NCI-H2107 treated with DMSO at 0.1 percent for 48 hours (cell line): Measurements from ENCODE around the gene MAP2K5.
A peak's percentile ranks its signal among the peaks of the same experiment; 100 is the strongest.
"Not testable (repeated sequence)": the region's sequence is repeated elsewhere in the genome, so short reads cannot be mapped to it uniquely, and the experiment has no call there.

Experiments used
- DNase-seq: peaks from one replicate; lab custom pipeline; 2025; ENCODE audit not compliant: unreplicated experiment; lab: John Stamatoyannopoulos, UW

The MAP2K5 gene

DNA sequence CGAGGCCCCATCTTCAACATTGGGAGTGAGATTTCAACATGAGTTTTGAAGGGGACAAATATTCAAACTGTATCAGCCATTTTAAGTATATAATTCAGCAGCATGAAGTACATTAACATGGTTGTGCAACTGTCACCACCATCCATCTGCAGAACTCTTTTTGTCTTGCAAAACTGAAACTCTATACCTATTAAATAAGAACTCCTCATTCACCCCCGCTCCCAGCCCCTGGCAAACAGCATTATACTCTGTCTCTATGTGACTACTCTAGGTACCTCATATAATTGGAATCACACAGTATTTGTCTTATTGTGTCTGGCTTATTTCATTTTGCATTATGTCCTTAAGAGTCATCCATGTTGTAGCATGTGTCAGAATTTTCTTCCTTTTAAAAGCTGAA, 110.1 kb downstream of the MAP2K5 start:
- DNase-seq = peak; percentile 61

DNA sequence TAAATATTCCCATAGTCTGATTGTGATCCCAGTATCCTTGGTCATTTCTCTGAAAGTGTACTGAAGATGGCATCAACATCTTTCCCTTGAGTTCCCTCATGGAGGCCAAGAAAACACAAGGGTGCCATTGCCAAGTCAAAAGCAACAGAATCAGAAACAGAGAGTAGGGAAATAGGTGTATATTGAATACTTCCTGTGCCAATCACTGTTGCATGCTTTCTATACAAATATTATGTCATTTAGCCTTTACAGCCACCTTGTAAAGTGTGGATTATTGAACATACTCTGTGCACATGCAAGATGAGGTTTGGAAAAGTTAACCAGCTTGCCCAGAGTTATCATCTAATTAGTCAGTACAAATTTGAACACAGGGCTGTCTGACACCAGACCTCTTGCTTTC, 117.9 kb downstream of the MAP2K5 start:
- no peak for DNase-seq

DNA sequence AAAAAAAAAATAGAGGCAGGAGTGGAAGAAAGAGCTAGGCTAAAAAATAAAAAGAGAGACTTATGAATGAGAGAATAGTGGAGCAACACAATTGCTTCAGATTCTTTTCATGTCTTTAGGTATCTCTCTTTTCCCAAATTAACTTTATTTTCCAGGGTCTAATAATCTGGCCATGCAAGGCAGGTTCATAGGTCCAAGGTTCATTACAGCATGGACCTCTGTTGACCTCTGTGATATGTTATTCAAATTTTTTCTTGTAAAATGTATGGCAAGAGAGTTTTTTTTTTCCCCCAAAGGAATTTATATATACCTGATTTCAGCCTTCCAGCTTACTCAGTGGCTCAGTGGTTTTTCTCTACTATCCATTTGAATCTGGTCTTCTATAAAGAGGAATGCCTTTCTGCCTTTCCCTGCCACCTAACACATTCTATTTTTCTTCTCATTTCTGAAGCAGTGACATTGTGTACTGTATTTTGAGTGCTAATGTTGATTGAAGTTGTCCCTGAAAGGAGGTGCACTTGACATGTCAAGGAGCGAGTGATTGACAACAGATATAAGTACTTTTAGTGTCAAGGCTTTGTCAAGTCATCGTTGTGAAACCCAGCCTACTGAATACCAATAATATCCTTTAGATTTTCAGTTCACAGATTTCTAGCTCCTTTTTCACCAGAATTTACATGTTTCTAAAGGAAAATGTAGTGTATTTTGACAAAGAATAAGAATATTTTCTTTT, 118.5 kb downstream of the MAP2K5 start:
- DNase-seq = no peak

DNA sequence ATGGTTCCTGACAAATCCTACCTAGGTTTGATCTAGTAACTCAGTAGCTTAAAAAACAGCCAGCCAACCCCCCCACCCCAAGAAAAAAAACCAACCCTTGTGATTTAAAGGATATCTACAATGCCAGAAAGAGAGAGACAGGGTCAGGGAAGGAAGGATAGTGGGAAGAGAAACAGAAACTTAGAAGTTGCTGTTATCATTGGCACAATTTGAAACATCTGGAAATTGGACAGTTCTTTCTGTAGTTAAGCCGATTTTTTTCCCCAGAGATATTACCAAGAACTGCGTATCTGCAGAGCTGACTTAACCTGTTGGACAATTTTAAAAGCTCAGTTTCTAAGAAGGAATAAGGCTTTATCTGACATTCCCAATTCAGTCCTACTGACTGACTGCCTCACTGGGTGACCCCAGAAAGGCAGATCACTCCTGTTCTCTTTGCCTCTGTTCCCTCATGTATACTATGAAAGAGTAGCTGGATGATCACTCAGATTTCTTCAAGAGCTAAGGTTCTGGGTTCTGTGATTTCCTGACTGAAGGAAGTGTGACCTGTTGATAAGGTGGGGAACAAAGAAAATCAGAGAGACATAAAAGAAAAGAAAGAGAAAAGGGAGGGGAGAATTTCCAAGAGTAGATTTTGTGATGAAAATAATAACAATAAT, 128.3 kb downstream of the MAP2K5 start:
- DNase-seq = no peak

DNA sequence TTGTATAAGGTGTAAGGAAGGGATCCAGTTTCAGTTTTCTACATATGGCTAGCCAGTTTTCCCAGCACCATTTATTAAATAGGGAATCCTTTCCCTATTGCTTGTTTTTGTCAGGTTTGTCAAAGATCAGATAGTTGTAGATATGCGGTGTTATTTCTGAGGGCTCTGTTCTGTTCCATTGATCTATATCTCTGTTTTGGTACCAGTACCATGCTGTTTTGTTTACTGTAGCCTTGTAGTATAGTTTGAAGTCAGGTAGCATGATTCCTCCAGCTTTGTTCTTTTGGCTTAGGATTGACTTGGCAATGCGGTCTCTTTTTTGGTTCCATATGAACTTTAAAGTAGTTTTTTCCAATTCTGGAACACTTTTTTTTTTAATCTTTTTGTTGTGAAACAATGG, 130.3 kb downstream of the MAP2K5 start:
- not testable (repeated sequence) for DNase-seq

DNA sequence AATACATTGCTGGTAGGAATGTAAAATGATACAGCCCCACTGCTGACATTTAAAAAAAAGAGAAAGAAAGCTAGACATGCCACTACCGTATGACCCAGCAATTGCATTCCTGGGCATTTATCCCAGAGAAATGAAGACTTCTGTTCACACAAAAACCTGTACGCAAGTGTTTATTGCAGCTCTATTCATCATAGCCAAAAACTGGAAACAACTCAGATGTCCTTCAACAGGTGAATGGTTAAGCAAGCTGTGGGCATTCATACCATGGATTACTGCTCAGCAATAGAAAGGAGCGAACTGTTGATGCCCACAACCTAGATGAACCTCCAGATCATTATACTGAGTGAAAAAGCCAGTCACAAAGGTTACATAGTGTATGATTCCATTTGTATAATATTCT, 132.5 kb downstream of the MAP2K5 start:
- DNase-seq = no peak

DNA sequence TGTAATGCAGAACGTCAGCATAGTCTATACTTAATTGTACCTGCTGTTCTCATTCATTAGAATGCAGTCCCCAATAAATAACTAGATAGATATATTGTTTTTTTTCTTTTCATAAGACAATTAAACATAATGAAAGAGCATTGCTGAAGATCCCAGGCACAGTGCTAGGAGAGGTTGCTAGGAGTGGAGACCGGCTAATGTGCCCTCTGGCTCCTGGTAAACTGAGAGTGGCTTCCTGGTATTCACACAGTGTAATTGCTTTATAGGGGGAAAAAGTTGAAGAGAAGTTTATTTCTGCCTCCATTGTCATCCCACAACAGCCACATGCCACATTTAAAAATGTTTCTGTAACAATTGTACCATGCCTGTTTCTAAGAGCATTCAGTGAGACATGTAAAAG, 135.6 kb downstream of the MAP2K5 start:
- no peak for DNase-seq

DNA sequence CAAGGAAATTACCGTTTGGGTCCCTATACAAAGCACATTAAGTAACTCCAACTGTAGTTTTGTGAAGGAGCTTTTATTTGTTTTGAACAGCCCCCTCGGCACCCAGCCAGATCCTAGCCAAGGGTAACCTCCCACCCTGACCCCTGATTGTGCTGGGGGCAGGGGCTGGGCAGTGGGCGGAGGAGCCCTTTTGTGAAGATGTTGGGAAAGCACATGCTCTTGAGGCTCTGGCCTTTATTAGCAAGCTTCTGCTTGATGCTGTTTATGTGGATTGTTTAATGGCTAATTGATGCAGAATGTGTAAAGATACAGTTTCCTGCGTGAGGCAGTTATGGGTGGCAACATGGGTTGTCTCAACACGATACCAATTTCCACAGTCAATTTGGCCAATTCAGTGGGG, 136.5 kb downstream of the MAP2K5 start:
- no peak for DNase-seq

DNA sequence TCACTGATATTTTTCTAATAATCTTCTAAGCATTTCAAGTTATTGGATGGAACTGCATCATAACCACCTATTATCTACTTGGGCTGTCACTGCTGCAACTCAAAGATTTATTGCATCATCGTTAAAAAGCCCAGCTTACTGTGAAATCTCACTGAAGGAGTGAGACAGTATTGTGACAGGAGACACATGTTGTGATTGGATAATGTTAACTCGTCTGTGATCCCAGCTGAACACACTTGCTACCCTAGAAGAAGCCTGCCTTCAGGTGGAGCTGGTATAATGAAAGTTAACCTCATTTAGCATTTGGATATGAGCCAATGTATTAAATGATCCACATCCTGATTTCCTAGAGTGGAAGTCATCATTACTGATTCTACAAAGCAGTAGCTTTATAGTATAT, 138.1 kb downstream of the MAP2K5 start:
- DNase-seq = no peak

DNA sequence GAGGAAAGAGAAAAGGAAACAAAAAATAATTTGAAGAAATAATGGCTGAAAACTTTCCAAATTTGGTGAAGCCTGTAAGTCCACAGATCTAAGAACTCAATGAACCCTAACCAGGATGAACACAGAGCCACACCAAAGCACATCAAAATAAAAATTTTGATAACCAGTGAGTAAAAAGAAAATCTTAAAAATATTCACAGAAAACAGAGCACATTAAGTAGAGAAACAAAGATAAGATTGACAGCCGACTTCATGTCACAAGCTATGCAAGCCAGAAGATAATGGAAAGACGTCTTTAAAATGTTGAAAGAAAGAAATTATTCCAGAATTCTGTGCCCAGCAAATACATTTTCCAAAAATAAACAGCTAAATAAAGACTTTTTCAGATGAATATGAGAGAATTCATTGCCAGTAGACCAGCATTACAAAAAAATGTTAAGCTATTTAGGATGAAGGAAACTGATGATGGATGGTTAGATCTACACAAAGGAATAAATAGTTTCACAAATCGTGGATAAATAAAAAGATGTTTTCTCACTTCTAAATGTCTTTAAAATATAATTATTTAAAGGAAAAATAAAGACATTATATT, 142.6 kb downstream of the MAP2K5 start:
- DNase-seq = peak; percentile 21

DNA sequence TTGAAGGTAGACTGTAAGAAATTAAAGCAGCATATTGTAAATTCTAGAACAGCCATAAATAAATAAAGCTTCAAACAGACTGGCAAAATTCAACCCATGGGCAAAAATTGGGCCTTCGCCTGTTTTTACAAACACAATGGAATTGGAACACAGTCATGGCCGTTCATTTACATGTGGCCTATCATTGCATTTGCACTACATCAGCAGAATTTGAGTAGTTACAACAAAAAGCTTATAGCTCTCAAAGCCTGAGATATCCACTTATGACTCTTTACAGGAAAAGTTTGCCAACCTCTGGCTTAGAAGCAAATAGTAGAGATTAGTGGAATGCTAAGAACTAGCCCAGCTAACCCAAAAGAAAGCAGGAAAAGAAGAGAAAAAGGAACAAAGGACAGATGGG, 143.2 kb downstream of the MAP2K5 start:
- no peak for DNase-seq

DNA sequence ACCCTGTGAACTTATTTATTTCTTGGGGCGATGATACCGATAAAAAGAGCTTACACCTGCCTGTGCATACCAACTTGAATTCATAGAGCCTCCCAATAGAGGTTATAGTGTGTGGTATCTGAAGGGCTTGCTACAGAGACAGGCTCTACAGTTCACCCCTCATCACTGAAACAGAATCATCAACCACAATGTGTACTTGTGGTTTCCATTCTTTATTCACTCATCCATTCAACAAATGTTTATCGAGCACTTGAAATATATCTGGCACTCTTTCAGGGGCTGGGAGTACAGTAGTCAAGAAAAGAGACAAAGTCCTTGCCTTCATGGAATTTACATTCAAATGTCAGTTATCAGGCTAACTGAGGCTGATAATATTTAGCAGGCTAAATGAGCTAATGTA, 148.4 kb downstream of the MAP2K5 start:
- DNase-seq = peak; percentile 81

DNA sequence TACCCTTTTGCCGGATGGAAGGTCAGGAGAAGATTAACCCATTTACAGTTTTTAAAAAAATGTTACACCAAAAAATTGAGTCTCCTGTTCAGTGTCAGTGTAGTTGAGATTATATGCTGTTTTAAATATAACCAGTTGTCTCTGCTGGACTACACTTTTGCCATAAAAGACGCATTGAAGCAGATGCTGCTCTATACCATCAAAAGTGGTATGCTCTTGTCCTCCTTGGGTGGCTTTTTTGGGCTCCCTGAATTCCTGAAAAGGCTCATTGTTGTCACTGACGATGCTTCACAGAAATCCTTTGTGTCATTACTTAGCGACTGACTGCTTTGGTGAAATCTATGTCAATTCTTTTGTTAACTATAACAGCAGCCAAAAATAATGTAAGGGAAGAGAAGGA, 148.9 kb downstream of the MAP2K5 start:
- DNase-seq = no peak

DNA sequence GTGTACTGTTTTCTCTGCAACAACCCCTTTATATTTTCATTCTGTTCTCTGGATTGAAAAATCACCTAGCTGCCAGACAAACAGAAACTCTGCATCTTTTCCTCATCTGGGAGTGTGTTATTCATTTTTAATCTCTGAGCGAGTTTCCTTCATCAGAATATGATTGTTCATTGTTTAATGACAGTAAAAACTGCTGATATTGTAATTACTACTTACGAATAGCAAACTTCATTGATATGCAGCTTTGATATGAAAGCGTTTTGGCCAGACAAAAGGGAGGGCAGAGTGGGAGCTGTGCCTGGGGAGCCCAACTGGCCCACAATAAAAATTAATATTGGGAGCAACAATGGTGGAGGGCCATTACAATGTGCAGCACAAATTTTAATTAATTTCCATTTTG, 150.1 kb downstream of the MAP2K5 start:
- no peak for DNase-seq

DNA sequence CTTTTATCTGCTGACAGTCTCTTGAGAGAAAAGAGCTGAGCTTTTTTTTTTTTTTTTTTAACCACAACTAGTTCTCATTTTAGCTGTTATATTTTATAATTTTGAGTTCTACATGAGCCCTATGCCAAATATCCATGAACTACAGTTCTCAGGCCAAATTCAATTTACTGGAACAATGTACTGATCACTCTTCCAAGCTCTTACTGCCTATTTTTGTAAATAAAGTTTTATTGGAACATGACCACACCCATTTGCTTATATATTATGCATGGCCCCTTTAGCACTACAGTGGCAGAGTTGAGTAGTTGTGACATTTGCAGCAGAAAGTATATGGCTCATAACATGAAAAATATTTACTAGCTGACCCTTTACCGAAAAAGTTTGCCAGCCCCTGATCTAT, 153.6 kb downstream of the MAP2K5 start:
- no peak for DNase-seq

DNA sequence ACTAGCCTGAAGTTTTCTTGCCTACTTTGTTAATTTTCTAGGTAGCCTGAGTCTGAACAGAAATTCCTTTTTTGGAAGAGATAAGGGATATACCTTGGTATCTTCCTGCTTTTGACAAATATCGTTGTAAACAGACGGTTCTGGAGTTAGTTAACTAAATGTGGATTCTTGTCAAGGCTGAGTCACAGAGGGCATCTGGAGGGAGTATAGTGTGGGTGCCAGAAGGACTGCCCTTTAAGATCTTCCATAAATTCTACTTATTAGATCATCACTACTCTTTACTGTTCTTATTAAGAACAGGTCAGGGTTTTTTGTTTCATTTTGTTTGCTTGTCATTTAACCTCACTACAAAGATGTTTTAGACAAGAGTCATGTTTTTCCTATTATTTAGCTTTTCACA, 157.5 kb downstream of the MAP2K5 start:
- DNase-seq = no peak

DNA sequence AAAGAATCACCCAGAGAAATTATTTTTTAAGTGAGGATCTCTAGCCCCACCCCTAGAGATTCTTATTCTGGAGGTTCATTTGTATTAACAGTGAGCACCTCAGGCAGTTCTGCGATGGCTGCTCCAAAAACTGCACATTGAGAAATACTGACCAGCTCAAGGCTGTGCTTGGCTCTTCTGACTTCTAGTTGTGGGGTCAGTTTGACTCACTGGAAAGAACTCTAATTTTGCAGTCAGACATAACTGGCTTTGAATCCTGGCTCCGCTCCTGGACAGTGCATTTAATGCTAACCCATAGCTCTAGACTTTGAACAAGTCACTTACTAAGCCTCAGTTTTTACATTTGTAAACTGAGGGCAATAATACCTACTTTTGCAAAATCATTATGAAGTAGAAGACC, 159.2 kb downstream of the MAP2K5 start:
- DNase-seq = no peak

DNA sequence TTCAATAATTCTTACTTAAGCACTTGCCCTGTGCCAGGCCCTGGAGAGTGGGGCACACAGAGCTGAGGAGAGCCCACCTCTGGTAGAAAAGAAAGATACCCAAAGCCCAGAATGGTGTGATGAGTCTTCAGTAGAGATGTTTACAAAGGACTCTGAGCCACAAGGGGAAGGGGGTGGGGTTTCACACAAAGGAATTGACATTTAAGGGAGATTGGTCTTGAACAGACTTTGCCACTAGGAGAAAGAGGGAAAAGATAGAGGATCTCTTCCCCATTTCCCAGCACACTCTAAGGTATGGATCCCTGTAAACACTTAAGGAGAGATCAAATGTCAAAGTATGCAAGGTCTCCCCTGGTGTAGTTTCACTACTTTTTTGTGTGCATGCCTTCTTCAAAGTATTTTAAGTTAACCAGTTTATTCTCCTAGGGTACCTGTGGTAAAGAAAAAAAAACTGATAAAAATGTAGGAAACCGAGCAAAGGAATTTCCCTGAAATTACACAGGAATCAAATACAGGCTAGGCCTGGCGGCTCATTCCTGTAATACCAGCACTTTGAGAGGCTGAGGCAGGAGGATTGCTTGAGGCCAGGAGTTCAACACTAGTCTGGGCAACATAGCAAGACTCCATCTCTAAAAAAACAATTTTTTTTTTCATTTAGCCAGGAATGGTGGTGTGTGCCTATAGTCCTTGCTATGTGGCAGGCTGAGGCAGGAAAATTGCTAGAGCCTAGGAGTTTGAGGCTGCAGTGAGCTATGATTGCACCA, 165.2 kb downstream of the MAP2K5 start:
- no peak for DNase-seq

DNA sequence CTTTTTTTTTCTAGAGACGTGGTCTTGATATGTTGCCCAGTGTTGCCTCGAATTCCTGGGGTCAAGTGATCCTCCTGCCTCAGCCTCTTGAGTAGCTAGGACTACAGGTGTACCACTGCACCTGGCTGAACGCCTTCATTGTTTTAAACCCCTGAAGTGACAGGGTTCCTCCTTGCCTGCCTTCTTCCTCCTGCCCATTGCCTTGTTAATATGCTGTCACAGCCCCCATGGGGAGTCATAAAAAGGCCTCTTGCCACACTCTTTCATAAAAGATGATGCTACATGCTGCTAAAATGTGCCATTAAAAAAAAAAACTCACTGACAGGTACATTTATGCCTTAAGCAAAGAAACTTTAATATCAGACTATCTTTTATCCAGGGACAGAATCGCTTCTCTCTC, 166.0 kb downstream of the MAP2K5 start:
- DNase-seq = no peak

DNA sequence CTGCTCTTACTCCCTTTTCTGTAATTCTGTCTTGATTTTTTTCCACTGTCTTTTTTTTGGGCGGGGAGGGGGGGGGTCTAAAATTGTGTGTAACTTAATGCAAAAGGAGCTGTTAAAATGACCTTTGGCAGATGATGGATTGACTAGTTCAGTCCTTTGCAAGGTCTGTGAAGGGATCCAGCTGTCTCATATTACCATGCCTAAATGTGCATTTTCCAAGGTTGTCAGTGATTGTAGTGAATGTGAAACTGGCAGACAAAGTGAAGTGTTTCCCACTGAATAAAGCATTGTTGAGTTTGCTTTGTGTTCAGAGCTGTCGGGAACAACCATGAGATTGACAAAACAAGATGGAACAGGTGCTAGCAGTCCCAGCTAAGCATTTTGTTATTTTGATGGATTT, 172.7 kb downstream of the MAP2K5 start:
- peak; percentile 76 for DNase-seq

DNA sequence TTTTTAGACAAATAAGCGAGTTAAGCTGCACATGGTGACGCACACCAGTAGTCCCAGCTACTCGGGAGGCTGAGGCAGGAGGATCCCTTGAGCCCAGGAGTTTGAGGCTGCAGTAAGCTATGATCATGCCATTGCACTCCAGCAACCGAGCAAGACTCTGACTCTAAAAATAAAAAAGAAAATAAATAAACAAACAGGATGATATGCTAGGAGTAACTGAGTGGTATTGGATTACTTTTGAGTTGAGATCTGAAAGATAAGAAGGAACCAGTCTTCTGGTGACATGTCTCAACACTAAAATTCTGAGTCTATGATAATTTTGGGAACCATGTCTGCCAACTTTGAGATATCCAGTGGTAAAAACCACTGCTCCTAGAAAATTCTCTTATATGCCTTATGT, 173.7 kb downstream of the MAP2K5 start:
- no peak for DNase-seq

DNA sequence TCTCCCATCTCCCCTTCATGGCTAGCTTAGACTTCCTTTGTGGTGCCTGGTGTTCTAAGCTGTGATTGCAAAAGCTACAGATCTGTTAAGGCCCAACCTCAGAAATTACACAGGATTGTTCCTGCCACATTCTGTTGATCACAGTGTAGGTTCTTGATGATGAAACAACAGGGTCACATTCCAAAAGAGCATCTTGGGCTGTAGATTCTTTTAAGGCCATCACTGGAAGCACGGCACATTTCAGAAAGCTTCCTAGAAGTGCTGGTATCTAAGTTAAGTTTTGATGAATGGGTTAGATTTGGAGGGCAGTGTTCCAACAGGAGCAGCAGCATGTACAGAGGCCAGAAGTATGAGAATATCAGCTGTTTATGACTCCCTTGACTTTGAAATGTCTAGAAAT, 175.3 kb downstream of the MAP2K5 start:
- DNase-seq = no peak
